Prostate gland (tissue), 2 donors: ENCODE measurements around the gene FAM53B.

Experiments
- POLR2A ChIP-seq: fragments of 450-650 bp; IDR thresholded peaks from one replicate; pipeline ENCODE4 v1.6.1; 2016; ENCODE audit warnings: antibody characterized with exemption, mild to moderate bottlenecking
- POLR2AphosphoS5 ChIP-seq: sonication (generic); formaldehyde crosslinking; IDR thresholded peaks from one replicate; pipeline ENCODE4 v1.6.1; 2017; ENCODE audit warnings: antibody characterized with exemption
- TF ChIP-seq, protein P1 (sequence below), 4 experiments: fragments of 200-600 bp in 2 of 4; fragments of 450-650 bp in 2 of 4; sonication (generic) in 2 of 4; IDR thresholded peaks; 1 replicate in 3 of 4; 2 replicates in 1 of 4; pipeline ENCODE4 v1.5.1; 2016 to 2019; ENCODE audit warnings: antibody characterized with exemption in 4 of 4, mild to moderate bottlenecking in 2 of 4, moderate library complexity in 2 of 4

DNA sequence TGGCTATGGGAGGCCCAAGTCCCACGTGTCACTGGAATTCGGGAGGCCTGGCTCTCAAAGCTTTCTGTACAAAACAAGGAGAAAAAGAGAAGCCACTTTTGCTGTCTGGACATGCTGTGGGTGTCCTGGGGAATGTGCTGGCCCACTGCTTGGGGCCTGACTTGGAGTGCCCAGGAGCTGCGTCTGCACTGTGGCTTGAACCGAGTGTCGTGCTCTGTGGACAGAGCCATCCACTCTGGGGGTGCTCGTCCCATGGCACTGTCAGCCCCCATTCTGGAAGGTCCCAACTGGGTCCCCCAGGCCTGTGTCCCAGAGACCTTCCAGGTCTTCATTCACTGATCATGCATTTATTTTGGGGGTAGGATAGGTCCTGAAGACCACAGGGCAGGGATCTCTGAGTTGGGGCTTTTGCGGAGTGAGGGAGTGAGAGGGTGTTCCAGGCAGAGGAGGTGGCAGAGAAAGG, 144.6 kb downstream of the FAM53B start:
- TF ChIP-seq POLR2A, result no peak
- TF ChIP-seq, protein P1, sequence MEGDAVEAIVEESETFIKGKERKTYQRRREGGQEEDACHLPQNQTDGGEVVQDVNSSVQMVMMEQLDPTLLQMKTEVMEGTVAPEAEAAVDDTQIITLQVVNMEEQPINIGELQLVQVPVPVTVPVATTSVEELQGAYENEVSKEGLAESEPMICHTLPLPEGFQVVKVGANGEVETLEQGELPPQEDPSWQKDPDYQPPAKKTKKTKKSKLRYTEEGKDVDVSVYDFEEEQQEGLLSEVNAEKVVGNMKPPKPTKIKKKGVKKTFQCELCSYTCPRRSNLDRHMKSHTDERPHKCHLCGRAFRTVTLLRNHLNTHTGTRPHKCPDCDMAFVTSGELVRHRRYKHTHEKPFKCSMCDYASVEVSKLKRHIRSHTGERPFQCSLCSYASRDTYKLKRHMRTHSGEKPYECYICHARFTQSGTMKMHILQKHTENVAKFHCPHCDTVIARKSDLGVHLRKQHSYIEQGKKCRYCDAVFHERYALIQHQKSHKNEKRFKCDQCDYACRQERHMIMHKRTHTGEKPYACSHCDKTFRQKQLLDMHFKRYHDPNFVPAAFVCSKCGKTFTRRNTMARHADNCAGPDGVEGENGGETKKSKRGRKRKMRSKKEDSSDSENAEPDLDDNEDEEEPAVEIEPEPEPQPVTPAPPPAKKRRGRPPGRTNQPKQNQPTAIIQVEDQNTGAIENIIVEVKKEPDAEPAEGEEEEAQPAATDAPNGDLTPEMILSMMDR (IDR thresholded peaks at IDR 0.05), result no peak
- no peak for TF ChIP-seq POLR2AphosphoS5
